ENCODE results near the gene MBNL2.

The MBNL2 gene

GRCh38 chr13:97212601-97213040 lies 9.5 kb upstream of the MBNL2 start:
- no peak for DNase-seq

DNA sequence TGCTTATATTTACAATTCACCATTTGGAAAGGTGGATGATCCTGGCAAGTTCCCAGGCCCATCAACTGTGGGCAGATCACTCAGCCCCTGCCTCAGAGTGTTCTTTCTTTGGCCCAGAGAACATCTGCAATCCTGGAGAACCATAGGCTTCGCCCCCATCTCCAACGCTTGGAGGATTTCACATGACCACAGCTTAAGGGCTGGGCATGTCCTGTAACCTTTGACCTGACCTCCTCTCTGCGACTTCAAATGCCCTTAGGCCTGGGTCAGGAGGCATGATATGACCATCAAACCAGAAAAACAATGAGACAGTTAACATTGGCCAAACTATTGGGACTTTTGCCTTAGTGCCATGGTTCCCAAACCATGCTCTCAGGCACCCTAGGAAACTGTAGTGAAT lies 7.2 kb upstream of the MBNL2 start:
- DNase-seq, result no peak

DNA sequence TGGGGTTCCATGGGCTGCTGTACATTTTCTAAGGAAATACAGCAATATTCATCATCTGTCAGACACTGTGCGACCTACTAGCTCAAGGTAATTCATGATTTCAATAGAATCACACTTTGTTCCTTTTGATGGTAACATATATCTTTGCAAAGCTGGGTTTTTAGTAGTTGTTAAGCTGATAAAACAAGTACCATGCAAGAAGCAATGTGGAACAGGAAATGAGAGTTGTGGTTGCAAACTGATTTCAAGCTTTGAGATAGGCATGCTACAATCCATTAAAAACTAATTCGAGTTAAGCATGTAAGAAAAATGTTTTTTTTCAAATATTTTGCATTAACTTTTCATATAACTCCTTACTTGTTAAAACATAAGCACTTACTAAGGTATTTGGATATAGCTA lies 6.8 kb upstream of the MBNL2 start:
- DNase-seq, result no peak

GRCh38 chr13:97219226-97219625 lies 2.9 kb upstream of the MBNL2 start:
- no peak for DNase-seq

GRCh38 chr13:97220151-97220900 lies 1.8 kb upstream of the MBNL2 start:
- DNase-seq, result no peak

GRCh38 chr13:97221046-97221445 lies 1.1 kb upstream of the MBNL2 start:
- DNase-seq, result no peak

GRCh38 chr13:97221466-97221865 lies 667 bp upstream of the MBNL2 start:
- DNase-seq, result no peak

- no peak for DNase-seq
Observed at GRCh38 chr13:97223037-97223710, 1.0 kb downstream of the MBNL2 start.

DNA sequence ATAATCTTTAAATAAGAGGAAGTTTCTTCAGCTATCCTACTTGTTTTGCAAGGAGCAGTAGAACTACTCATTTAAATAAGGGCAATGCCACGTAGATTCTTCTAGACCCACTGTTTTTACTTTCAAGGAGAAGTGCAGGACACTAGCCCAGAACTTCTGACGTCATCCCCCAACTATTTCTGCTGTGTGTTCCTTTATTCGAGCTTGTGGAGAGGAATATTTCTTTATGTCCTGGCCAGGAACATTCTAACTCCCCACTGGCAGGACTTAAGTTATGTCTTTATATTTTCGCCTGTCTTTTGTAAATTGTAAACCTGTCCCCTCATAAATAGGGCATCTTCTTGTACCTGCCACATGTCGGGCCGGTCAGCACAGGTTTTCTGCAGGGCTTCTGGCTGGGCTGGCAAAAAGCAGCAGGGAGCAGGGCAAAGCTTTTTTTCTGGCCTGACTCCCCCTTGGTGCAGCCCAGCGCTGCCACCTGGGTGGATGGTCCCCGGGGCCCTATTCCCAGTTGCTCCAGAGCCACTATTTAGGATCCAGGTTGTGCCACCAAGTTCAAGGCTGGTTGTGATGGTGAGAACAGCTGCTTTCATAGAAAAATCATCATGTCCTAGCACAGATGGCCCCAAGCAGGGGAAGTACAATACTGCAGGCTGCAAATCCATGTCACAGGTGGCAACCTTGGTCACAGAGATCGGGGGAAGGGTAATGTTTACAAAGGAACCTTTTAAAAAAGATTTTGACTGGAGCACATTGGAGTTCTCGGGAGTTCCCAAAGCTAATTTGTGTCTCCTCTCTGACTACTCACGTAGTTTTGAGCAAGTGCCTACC lies 1.8 kb downstream of the MBNL2 start:
- DNase-seq, result no peak

DNA sequence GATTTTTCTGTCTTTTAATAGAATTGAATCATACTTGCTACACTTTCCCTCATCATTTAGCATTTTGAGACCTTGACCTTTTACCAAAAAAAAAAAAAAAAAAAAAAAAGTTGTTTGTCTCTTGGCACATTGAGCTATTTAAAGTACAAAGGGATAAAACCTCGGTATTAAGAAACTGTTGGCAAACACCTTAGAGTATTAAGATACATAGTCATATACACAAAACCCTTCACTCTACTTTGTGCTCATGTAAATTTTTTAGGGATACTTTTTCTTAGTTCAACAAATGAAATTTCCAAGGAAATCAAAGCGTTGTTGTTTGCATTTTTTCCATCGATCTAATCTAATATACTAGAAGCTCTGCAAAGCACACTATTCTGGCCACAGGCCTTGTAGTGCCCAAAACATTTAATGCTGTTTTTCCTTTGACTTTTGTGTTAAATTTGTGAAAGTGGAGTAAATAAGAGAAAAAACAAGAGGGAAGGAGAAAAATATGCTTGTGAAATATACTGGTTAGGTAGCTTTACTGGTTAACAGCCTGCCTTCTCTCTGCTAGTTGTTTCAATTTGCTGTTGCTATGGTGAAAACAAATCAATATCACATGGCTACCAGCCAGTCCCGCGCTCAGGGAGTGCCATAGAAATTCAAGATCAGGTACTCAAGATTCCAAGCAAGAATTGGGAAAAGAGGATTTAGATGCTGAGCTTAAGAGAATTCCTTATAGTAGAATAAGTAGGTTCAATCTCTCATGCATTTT lies 2.6 kb downstream of the MBNL2 start:
- no peak for DNase-seq

DNA sequence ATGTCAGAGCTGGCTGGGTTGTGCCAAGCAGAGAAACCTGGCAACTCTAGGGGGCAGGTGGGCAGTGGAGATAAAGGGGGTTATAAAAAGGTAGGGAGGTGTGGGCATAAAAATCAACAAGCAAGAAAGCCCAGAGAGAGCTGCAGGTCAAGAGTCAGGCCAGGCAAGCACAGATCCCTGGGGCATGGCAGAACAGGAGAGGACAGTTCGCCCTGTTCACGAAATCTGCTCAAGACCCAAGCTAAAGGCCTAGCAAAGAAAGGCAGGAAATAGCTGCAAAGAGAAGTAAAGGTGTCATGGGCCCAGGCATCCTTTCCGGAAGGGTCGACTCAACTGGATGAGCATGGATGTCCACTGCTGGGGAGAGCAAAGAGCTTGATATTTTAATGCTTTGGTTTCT lies 3.4 kb downstream of the MBNL2 start:
- no peak for DNase-seq

DNA sequence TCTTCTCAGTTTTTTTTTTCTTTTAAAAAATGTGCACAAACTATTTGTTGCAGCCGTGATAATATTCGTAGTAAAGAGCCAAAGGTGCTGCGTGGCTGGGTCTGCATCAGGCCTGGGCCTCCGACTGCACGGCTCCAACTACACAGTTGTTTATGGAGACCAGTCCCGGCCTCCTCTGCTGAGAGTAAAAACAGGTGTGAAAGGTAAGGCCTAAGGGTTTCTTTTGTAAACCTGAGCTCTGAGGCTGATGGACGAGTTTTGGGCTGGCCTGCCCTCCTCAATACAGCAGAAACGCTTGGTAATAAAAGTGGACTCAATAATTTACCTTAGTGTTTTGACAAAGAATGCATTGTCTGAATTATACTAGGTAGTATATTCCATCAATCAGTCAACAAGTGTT lies 3.9 kb downstream of the MBNL2 start:
- DNase-seq, result no peak

DNA sequence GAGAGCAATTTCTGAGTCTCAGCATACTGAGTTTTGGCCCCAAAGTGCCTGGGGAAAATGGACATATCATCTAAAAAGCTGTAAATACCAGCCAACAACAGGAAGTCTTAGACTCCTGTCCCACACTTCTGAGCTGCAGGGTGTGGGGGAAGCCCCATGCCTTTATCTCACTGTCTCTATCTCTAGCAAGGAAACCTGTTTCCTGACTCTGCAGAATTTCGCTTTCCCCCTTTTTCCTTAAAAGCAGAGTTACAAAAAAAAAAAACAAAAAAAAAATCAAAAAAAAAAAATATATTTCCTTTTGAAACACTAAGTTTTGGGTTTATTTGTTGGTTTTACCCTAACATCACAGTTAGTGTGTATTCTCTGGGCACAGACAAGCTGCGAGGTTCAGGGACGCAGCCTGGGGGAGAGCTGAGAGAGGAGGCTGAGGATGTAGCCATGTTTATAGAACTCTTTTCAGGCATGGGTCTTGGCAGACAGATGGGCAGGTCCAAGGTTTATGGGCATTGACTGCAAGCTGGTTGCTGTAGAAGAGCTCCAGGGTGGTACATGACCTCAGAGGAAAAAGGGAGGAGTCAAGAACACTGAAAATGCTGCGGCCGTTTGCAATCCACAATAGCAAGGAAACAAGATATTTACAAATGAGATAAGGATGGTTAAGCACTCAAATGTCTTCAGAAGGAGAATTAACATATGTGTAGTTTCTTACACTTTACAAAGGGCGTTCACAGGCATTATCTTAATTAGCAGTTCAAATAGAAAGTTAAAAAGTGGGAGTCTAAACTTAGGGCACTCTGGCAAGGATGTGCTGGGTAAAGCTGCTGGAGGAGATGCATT lies 4.9 kb downstream of the MBNL2 start:
- DNase-seq, result no peak

- no peak for DNase-seq
Observed at GRCh38 chr13:97228850-97229521, 6.9 kb downstream of the MBNL2 start.

- DNase-seq, result no peak
Observed at GRCh38 chr13:97229699-97230098, 7.6 kb downstream of the MBNL2 start.

DNA sequence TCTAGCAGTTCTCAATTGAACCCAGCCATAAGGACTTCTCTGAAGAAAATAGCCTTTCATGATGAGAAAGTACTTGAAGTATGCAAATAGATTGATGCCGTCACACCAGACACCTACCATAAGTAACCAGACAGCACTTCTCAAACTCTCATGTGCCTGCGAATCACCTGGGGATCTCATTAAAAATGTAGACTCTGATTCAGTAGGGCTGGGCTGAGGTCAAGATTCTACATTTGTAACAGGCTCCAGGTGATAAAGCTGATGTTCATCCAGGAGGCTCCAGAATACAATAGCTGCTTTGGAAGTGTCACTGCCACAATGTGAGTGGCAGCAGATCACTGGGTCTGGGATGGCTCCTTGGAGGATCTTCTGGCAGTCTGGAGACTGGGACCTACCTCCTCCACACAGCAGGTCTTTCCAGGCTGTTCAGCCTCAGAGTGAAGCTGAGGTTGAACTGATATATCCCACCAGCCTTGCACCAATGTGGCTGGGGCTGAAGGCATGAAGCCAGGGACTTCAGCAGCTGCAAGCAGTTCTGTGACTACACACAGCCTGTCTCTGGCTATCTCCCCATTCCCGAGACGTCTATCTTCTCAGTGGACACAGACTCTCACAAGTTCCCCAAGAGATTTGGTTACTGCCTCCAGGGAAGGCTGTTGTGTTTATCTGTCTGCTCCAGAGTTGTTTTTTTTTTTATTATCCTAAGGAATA lies 9.1 kb downstream of the MBNL2 start:
- DNase-seq, result no peak

- no peak for DNase-seq
Observed at GRCh38 chr13:97231829-97232196, 9.7 kb downstream of the MBNL2 start.

- DNase-seq, result no peak
Observed at GRCh38 chr13:97233499-97233898, 11.4 kb downstream of the MBNL2 start.

DNA sequence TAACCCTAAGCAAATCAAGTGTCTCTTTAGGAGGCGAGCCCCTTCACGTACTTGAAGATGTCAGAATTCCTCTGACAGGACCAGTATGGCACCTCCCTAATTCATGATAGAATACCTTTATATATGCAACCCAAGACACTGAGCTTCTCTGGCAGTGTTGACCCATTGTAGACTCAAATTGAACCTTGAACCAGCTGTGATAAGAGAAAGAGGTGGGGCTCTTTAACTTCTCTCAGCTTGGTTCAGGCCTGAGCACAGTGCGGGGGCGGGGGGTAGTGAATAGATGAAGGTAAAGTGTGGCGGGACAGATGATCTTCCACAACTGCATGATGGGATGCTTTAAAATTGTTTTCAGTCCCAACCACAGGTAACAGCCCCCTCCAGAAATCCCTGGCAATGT lies 12.1 kb downstream of the MBNL2 start:
- no peak for DNase-seq

GRCh38 chr13:97234742-97235141 lies 12.6 kb downstream of the MBNL2 start:
- no peak for DNase-seq

Data from NCI-H446 treated with DMSO at 0.1 percent for 48 hours (cell line).